ENCODE measurements around the gene GLP2R.

DNA sequence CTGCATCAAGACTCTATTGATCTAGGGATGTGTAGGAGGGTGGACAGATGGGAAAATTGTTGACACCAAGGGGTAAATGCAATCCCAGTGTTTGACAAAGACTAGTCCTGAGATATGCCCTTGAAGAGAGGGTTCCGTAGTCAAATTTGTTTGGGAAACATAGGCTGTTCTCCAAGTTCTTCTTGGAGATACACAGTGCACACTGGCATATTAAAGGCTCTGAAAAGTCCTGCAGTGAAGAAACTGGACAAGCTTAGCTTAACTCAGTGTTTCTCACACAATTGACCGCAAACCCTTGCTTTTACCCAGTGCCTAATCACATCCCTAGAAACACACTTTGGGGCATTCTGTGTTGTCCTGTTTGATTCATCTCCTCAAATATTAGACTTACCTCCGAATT, 45.2 kb upstream of the GLP2R start:
- TF ChIP-seq POLR2A (IDR thresholded peaks at IDR 0.05; ENCODE audit: low read depth, low read length) (no peak), SP1 (IDR thresholded peaks at IDR 0.05; ENCODE audit: low read depth, low read length) (no peak), EP300 (IDR thresholded peaks at IDR 0.05; ENCODE audit: borderline replicate concordance in 1 of 2, control insufficient read depth in 1 of 2, low read depth in 2 of 2, low read length in 2 of 2) (no peak), ZNF384 (IDR thresholded peaks at IDR 0.05; ENCODE audit: borderline replicate concordance, low read depth, low read length) (no peak), MYC (IDR thresholded peaks at IDR 0.05; ENCODE audit: insufficient read depth, insufficient read length, insufficient replicate concordance, low read length, severe bottlenecking) (no peak), MAX (IDR thresholded peaks at IDR 0.05; ENCODE audit: low read depth, low read length) (no peak), MLLT1 (IDR thresholded peaks at IDR 0.05) (no peak)
- TF ChIP-seq, protein P1, sequence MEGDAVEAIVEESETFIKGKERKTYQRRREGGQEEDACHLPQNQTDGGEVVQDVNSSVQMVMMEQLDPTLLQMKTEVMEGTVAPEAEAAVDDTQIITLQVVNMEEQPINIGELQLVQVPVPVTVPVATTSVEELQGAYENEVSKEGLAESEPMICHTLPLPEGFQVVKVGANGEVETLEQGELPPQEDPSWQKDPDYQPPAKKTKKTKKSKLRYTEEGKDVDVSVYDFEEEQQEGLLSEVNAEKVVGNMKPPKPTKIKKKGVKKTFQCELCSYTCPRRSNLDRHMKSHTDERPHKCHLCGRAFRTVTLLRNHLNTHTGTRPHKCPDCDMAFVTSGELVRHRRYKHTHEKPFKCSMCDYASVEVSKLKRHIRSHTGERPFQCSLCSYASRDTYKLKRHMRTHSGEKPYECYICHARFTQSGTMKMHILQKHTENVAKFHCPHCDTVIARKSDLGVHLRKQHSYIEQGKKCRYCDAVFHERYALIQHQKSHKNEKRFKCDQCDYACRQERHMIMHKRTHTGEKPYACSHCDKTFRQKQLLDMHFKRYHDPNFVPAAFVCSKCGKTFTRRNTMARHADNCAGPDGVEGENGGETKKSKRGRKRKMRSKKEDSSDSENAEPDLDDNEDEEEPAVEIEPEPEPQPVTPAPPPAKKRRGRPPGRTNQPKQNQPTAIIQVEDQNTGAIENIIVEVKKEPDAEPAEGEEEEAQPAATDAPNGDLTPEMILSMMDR (IDR thresholded peaks at IDR 0.05 in 2 of 3, conservative IDR thresholded peaks at IDR 0.05 in 1 of 3; ENCODE audit: control insufficient read depth in 2 of 3, extremely low read depth in 1 of 3, insufficient read depth in 1 of 3, low read depth in 3 of 3, low read length in 3 of 3): no peak
- TF ChIP-seq, protein P2, sequence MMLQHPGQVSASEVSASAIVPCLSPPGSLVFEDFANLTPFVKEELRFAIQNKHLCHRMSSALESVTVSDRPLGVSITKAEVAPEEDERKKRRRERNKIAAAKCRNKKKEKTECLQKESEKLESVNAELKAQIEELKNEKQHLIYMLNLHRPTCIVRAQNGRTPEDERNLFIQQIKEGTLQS (IDR thresholded peaks at IDR 0.05; ENCODE audit: borderline replicate concordance, extremely low read depth, low read depth, low read length): no peak
